Inflammatory macrophage treated with lipopolysaccharide for 1 hour (primary cell): Measurements from ENCODE around the gene AMFR.
"Not testable (repeated sequence)": the region's sequence is repeated elsewhere in the genome, so short reads cannot be mapped to it uniquely, and the experiment has no call there.

Source experiments
- DNase-seq, 2 donors: peaks; one replicate each; pipeline ENCODE4 v3.0.0-alpha.2; 2020 to 2022

AMFR gene

GRCh38 chr16:56387396-56387795 lies 37.9 kb downstream of the AMFR start:
- no peak for DNase-seq

GRCh38 chr16:56384074-56384721 lies 41.1 kb downstream of the AMFR start:
- no peak for DNase-seq

- DNase-seq, result no peak
Measured at GRCh38 chr16:56382901-56383355, 42.4 kb downstream of the AMFR start.

GRCh38 chr16:56382459-56382858 lies 42.9 kb downstream of the AMFR start:
- DNase-seq, result no peak

GRCh38 chr16:56380778-56381485 lies 44.4 kb downstream of the AMFR start:
- DNase-seq, result peak; percentile 30 to 79

- DNase-seq, result not testable (repeated sequence)
Measured at GRCh38 chr16:56379044-56379443, 46.3 kb downstream of the AMFR start.

GRCh38 chr16:56375792-56376191 lies 49.6 kb downstream of the AMFR start:
- not testable (repeated sequence) for DNase-seq

GRCh38 chr16:56373003-56373402 lies 52.3 kb downstream of the AMFR start:
- DNase-seq, result no peak

GRCh38 chr16:56372013-56372634 lies 53.2 kb downstream of the AMFR start:
- no peak for DNase-seq

GRCh38 chr16:56371660-56371937 lies 53.7 kb downstream of the AMFR start:
- no peak for DNase-seq

- no peak for DNase-seq
Measured at GRCh38 chr16:56370875-56371659, 54.3 kb downstream of the AMFR start.

- no peak for DNase-seq
Measured at GRCh38 chr16:56370185-56370874, 55.0 kb downstream of the AMFR start.

GRCh38 chr16:56369202-56369601 lies 56.1 kb downstream of the AMFR start:
- no peak for DNase-seq

GRCh38 chr16:56368545-56368944 lies 56.8 kb downstream of the AMFR start:
- no peak for DNase-seq

- no peak for DNase-seq
Measured at GRCh38 chr16:56367764-56368163, 57.6 kb downstream of the AMFR start.

GRCh38 chr16:56366945-56367344 lies 58.4 kb downstream of the AMFR start:
- DNase-seq, result no peak

GRCh38 chr16:56365552-56365951 lies 59.8 kb downstream of the AMFR start:
- DNase-seq, result no peak

GRCh38 chr16:56364865-56365264 lies 60.5 kb downstream of the AMFR start:
- DNase-seq, result no peak

- no peak for DNase-seq
Measured at GRCh38 chr16:56363781-56364565, 61.4 kb downstream of the AMFR start.

GRCh38 chr16:56363181-56363716 lies 62.1 kb downstream of the AMFR start:
- no peak for DNase-seq

GRCh38 chr16:56362706-56363105 lies 62.6 kb downstream of the AMFR start:
- no peak for DNase-seq
